ENCODE measurements around the gene ASCC3.

ASCC3 gene

GRCh38 chr6:100485268-100485667, 395.9 kb downstream of the ASCC3 start:
- no peak for TF ChIP-seq ZFX (IDR thresholded peaks at IDR 0.05; ENCODE audit: borderline replicate concordance)
- no peak for TF ChIP-seq CTCF (IDR thresholded peaks at IDR 0.05)

DNA sequence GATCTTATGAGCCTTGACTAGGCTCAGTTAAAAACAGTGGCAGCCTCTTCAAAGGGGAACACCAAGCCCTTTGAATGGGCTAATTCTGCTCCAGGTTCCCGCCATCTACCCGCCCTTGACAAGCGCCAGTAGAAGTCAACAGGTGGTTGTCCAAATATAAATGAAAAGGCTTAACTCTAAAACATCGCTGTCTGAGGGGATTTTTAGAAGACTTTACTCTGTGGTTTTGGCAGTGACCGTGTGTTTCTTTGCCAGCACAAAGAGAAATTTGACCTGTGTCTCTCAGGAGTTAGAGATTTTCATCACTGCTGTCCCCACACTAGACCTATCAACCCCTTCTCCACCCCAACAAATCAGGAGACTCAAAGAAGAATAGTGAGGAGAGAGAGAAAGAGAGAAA, 396.7 kb downstream of the ASCC3 start:
- no peak for TF ChIP-seq CTCF (IDR thresholded peaks at IDR 0.05)
- no peak for TF ChIP-seq ZFX (IDR thresholded peaks at IDR 0.05; ENCODE audit: borderline replicate concordance)
- H3K27ac ChIP-seq: no peak overlapping the region

More at GRCh38 chr6:100485268-100485667, 395.9 kb downstream of the ASCC3 start:
- H3K27ac ChIP-seq: no peak overlapping the region

DNA sequence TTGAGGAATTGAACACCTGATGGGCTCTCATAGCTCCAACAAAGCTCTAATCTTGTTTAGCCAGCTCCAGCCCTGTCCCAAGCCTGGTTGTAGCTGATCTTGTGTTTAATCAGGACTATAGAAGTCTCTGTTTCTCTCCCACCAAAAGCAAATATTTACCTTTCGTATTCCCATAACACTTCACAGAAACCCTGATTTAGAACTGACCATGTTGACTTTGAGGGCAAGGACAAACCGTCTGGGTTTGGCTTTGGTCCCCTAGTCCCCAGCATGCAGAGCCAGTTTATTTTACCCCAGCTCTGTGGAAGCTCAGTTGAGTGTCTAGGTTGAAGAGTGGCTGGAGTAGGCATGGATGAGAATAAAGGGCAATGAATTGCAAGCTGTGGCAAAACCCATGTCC, 398.4 kb downstream of the ASCC3 start:
- TF ChIP-seq ZFX (IDR thresholded peaks at IDR 0.05; ENCODE audit: borderline replicate concordance) (no peak), CTCF (IDR thresholded peaks at IDR 0.05) (no peak)
- 0 out of 2 replicates have a peak overlapping the region, but pooled peaks have one; percentile 27 for H3K27ac ChIP-seq

GRCh38 chr6:100479179-100480035, 401.7 kb downstream of the ASCC3 start:
- no peak overlapping the region; the same call in 1 of the 2 replicates for H3K27ac ChIP-seq
- TF ChIP-seq CTCF (IDR thresholded peaks at IDR 0.05) (peak; percentile 87), ZFX (IDR thresholded peaks at IDR 0.05; ENCODE audit: borderline replicate concordance) (no peak)

GRCh38 chr6:100475554-100476320, 405.4 kb downstream of the ASCC3 start:
- H3K27ac ChIP-seq: no peak overlapping the region
- TF ChIP-seq ZFX (IDR thresholded peaks at IDR 0.05; ENCODE audit: borderline replicate concordance) (no peak), CTCF (IDR thresholded peaks at IDR 0.05) (no peak)

GRCh38 chr6:100473182-100473581, 407.9 kb downstream of the ASCC3 start:
- no peak overlapping the region for H3K27ac ChIP-seq
- no peak for TF ChIP-seq CTCF (IDR thresholded peaks at IDR 0.05)
- TF ChIP-seq ZFX (IDR thresholded peaks at IDR 0.05; ENCODE audit: borderline replicate concordance): no peak

DNA sequence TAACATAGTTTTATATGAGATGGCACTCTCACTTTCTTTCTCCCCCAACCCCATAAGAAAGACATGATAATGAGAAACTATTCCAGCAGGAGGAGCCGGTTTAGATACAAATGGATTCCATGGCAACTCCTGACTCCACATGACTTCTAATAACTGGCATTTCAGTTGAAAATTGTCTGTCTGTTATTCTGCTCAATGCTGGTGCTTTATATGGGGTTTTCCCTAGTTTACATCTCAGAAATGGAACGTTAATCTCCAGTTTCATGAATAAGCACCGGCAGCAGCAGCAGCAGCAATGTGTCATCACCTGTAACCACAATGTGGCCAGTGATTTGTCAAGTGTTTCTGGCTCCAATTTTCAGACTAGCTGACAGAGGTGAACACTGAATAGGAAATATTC, 408.5 kb downstream of the ASCC3 start:
- no peak overlapping the region for H3K27ac ChIP-seq
- TF ChIP-seq CTCF (IDR thresholded peaks at IDR 0.05) (peak; percentile 19), ZFX (IDR thresholded peaks at IDR 0.05; ENCODE audit: borderline replicate concordance) (no peak)

Data from 22Rv1 (cell line).